Activated CD4-positive, alpha-beta T cell treated with anti-CD3 and anti-CD28 coated beads for 1 hour (primary cell): Measurements from ENCODE around the gene SH3BGR.

Experiments
- DNase-seq: peaks from one replicate; pipeline ENCODE4 v3.0.0-alpha.2; 2020

The SH3BGR gene

DNA sequence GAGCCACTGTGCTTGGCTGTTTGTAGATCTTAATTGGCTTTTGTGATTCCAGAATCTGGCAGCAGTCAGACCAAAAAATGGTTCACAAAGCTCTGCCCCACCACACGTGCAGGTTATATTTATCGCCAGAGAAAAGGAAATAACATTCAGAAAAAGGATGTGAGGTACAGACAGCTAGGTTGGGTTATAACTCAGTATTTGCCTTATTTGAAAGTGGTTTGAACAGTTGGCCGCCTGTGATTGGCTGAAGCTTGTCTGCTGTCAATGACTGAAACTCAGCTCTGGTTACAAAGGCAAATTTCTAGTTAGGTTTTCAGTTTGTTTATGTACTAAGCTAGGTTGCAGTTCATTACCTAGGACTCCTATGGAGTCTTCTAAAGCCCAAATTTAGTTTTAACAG lies 9.6 kb downstream of the SH3BGR start:
- no peak for DNase-seq

DNA sequence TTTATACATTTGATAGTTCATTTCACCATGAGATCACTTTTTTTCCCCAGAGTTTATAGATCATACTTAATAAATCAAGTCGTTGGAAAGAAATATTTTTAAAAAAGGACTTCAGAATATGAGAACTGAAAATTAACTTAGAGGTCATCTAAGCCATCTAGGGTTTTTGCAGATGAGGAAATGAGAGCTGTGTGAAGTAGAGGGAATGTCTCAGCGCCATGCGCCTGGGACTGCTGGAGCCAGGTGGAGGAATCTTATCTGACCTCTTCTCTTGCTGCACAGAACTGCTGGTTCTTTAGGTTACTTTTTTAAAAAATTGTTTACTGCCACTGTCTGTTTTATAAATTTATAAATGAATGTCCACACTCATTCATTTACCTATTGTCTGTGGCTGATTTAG lies 11.5 kb downstream of the SH3BGR start:
- no peak for DNase-seq

- no peak for DNase-seq
Observed at GRCh38 chr21:39466584-39466983, 14.8 kb downstream of the SH3BGR start.

DNA sequence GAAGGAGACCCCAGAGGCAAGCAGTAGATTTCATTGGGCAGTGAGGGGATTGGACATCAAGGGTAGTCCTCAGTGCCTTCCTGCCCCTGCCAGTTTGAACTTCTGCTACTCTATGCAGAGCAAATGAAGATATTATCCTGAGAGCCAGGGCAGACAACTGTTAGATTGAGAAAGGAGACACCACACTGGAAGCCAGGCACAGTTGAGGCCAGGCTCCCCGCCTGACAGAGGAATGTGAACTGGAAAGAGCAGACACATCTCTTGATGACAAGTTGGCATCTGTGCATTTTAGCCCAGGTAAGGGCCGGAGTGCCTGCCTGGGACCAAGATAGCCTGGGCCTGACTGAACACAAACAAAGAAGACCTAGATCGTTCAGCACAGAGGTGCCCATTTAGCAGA lies 16.0 kb downstream of the SH3BGR start:
- DNase-seq: no peak

DNA sequence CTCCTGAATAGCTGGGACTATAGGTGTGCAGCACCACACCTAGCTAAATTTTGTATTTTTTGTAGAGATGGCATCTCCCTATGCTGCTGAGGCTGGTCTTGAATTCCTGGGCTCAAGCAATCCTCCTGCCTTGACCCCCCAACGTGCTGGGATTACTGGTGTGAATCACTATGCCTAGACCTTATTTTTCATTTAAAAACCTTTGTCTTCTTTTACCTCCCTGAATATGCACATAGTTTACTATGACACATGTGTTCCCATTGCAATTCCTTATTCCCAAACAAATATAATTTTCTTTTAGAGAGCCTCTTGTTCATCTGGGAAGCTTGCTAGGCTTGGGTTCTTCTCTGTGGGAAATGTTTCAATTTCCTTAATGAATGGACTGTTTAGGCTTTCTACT lies 16.8 kb downstream of the SH3BGR start:
- no peak for DNase-seq

- no peak for DNase-seq
Observed at GRCh38 chr21:39471598-39471997, 19.8 kb downstream of the SH3BGR start.

DNA sequence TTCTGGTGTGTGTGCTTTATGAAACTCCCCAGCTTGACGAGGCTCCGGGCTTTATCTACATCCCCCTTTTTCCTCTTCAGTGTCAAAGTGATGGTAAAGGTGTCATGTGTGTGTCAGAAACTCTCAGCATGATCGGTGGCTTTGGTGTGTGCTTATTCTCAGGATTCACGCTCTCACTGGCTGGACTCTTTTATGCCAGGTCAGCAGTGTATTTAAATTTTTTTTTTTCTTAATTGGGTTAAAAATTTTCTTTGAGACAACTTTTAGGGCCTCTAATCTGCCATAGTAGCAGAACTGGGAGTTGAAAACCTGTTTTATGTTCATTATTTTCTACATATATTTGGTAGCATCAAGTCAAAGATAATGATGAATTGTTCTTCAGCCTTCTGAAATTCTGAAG lies 21.0 kb downstream of the SH3BGR start:
- no peak for DNase-seq

GRCh38 chr21:39474611-39475010 lies 22.8 kb downstream of the SH3BGR start:
- no peak for DNase-seq

DNA sequence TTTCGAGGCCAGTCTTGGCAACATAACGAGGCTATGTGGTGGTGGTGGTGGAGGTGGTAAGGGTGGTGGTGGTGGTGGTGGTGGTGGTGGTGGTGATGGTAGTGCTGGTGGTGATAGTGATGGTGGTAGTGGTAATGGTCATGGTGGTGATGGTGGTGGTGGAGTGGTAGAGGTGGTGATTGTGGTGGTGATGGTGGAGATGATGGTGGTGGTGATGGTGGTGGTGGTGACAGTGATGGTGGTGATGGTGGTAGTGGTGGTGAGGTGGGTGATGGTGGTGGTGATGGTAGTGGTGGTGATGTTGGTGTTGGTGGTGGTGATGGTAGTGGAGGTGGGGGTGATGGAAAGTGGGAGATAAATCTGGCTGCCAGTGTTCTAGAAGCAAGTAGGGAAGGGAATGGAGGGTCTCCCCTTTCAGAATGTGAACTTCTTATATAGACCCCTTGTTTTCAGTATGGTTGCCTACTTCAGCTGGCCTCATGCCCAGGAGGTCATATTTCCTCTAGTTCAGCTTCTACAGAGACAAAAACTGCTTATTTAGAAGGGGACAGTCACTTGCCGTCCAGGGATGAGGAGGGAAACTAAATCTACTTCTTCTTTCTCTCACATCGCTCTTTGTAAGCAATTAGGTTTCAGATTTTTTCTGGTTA lies 27.5 kb downstream of the SH3BGR start:
- no peak for DNase-seq

DNA sequence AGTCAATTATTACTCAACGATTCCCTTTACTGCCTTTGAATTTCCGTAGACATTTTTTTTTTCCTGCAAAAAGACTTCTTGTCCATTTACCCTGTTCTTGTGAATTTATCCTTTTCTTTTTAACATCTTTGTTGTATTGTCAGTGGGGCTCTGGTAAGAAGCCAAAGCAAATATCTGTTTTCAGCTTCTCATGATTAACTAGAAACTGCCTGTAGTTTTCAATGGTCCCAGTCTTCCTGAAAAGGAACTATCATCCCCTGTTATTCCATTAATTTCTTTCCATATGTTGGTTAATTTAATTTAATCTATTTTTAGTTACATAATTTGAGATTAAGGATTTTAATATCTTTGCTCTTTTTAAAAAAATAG lies 28.0 kb downstream of the SH3BGR start:
- DNase-seq: no peak

GRCh38 chr21:39480271-39480670 lies 28.5 kb downstream of the SH3BGR start:
- DNase-seq: no peak

DNA sequence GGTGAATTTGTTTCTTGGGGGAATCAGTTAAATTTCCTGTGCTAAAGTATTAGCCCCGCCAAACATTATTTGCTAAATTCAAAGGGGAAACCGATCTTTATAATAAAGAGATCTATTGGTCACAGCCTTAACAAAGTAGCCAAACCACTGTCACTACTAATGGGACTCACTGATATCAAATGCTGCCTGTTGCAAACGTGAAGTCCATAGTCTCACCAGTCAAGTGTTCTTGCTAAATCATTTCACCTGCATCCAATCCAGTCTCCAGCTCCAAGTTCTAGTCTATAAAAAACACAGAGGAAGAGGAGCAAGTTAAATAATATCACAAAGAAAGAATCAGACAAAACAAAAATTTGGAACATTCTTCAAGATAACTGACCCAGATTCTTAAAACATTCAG lies 30.1 kb downstream of the SH3BGR start:
- DNase-seq: no peak

DNA sequence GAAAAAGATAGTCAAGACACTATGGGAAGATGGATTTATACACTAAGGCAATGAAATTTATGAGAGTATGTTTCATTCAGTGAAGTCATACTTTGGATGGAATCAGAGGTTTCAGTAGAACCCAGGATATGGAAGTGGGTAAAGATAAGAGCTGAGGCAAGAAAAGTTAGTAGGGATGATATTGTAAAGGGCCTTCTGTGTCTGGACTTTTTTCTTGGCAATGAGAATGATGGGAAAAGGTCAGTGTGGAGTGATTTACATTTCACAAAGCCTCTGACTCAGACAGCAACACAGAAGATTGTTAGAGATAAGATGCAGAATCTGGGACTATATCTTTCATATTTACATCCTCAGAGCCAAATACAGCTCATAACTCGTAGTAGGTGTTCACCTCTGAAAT lies 32.1 kb downstream of the SH3BGR start:
- DNase-seq: no peak

DNA sequence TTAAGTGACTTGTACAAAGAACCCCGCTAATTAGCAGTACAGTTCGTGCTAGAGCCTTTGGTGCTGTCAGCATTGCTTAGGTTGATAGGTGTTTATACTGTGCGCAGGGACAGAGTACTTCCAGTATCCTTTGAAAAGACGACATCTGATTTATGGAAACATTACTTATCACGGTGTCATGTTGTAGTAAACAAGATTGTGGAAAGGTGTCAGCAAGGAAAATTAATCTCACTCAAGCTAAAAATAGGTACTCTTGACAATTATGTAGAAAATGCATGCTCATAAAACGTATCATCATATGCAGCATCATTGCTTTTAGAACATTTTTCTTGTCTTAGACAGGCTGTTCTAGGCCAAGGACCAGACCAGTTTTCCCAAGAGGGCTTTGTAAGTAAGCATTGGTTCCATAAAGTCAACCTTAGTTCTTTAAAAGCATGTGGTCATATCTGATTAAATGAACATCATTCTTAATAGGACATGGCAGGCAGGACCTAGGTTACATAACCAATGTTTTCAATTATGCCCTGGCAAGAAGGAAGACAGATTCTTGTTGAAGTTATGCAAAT lies 33.0 kb downstream of the SH3BGR start:
- no peak for DNase-seq

DNA sequence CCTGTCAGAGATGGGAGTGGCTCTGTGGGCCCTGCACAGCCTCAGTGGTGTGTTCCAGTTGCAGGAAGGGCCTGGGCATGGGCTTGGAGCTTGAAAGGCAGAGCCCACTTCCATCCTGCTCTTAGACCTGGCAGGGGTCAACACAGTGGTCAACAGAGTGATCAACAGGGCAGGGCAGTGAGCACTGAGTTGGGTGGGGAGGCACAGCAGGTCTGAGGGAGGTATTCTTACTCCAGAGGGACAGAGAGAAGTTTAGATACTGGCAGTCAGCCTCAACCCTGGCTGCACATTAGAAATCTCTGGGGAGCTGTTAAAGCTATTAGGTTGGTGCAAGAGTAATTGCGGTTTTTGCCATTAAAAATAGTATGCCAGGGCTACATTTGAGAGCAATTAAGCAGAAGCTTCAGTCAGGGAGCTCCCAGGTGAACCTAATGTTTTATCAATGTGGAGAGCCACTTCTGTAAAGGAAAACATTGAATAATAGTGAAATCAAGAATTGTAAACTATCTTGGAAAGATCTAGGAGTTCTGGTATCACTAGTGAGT lies 37.7 kb downstream of the SH3BGR start:
- DNase-seq: no peak

DNA sequence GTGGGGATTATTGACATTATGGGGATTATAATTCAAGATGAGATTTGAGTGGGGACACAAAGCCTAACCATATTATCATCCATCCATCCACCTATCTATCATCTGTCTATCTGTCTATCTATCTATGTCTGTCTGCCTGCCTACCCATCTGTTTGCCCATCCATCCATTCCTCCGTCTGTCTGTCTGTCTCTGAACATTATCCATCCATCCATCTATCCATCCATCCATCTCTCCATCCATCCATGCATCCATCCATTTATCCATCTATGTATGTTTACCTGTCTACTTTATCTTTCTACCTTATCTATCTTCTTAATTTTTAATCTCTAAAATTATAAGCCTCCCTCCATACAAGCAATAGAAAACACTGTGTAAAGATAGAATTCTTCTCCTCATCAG lies 47.4 kb downstream of the SH3BGR start:
- DNase-seq: no peak

DNA sequence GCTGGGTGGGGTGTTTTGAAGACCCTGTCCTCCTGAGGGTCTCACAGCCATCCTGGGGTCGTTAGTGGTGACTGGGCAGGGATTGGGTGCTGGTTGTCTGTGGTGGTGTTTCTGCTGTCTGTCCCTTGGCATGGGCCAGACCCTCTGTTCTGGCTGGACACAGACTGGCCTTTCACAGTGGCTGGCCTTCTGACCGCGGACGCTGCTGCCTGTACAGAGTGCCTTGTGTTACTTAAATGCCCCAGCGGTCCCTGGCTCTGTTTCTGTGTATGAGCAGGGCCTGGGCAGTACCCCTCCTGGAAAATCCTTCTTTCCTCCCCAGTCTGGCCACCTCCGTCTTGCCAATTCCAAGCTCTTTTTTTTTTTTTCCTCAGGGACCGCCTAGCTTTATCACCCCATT lies 50.9 kb downstream of the SH3BGR start:
- DNase-seq: no peak

DNA sequence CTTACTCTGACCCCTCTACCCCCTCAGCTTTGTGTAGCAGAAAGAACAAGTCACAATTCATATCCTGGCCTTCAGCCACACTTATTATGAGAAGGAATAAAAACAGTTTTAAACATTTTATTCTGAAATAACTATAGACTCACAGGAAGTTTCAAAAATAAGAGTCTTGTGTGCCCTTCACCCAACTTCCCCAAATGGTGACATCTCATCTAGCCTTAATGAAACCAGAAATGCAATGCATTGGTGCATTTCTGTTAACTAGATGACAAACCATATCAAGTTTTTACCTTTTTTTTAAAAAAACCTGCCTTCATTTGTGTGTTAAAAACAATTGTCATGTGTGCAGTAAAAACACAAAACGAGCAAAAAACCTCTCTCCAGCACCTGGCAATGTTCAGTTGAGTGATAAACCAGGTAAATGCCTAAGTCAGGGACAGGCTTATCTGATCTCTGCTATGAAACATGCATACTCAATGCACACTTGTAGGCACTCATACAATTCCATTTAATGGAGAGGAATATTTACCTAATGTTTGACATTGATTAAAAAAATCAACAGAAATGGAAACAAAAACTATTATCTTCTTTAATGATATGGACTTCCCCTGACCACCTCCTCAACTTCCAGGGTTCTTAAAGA lies 51.5 kb downstream of the SH3BGR start:
- no peak for DNase-seq

- no peak for DNase-seq
Observed at GRCh38 chr21:39504230-39504629, 52.5 kb downstream of the SH3BGR start.

GRCh38 chr21:39510240-39510639 lies 58.5 kb downstream of the SH3BGR start:
- no peak for DNase-seq

DNA sequence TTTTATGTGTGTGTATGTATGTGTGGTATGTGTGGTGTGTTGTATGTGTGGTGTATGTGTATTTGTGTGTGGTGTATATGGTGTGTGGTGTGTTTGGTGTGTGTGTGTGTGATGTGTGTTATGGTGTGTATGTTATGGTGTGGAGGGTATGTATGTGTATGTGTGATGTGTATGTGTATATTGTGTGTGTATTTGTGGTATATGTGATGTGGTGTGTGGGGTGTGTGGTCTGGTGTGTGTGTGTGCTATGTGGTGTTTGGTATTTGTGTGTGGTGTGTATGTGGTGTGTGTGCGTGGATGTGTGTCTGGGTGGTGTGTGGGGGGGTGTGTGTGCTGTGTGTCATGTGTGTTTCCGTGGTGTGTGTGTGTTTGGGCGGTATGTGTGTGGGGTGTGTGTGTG lies 59.3 kb downstream of the SH3BGR start:
- no peak for DNase-seq

GRCh38 chr21:39513735-39514134 lies 62.0 kb downstream of the SH3BGR start:
- DNase-seq: no peak

GRCh38 chr21:39515684-39516472 lies 64.1 kb downstream of the SH3BGR start:
- no peak for DNase-seq
